D341Med (cell line): ENCODE results near the gene CRYGD.
"Not testable (repeated sequence)": the region's sequence is repeated elsewhere in the genome, so short reads cannot be mapped to it uniquely, and the experiment has no call there.

Experiments
- DNase-seq: peaks from one replicate; pipeline ENCODE4 v3.0.0; 2012; ENCODE audit warnings: low spot score

The CRYGD gene

GRCh38 chr2:208129744-208130711, 5.7 kb upstream of the CRYGD start, which contains the start of gene CRYGC:
Gene CRYGC (minus strand): TSS chr2:208129828. CDS start chr2:208129792, 36 bp downstream.
- DNase-seq, result no peak

GRCh38 chr2:208128136-208128535, 3.8 kb upstream of the CRYGD start:
- DNase-seq, result no peak

- no peak for DNase-seq
These were observed 2.8 kb upstream of the CRYGD start for GRCh38 chr2:208127090-208127489.

- no peak for DNase-seq
These were observed 927 bp upstream of the CRYGD start for GRCh38 chr2:208125251-208125650.

- no peak for DNase-seq
These were observed 2.1 kb downstream of the CRYGD start for GRCh38 chr2:208122248-208122647.

- no peak for DNase-seq
These were observed 5.4 kb downstream of the CRYGD start for GRCh38 chr2:208118918-208119317.

GRCh38 chr2:208117390-208117789, 6.9 kb downstream of the CRYGD start:
- not testable (repeated sequence) for DNase-seq

GRCh38 chr2:208112969-208113368, 11.4 kb downstream of the CRYGD start:
- DNase-seq, result no peak

- not testable (repeated sequence) for DNase-seq
These were observed 12.0 kb downstream of the CRYGD start for GRCh38 chr2:208112273-208112745.

GRCh38 chr2:208103616-208104015, 20.7 kb downstream of the CRYGD start:
- no peak for DNase-seq

GRCh38 chr2:208101716-208102631, 22.4 kb downstream of the CRYGD start:
- peak; percentile 39 for DNase-seq

GRCh38 chr2:208099682-208100470, 24.4 kb downstream of the CRYGD start:
- DNase-seq, result no peak

GRCh38 chr2:208098701-208099100, 25.6 kb downstream of the CRYGD start:
- not testable (repeated sequence) for DNase-seq

GRCh38 chr2:208098267-208098666, 26.1 kb downstream of the CRYGD start:
- no peak for DNase-seq

- DNase-seq, result no peak
These were observed 26.5 kb downstream of the CRYGD start for GRCh38 chr2:208097801-208098200.

- no peak for DNase-seq
These were observed 27.0 kb downstream of the CRYGD start for GRCh38 chr2:208097313-208097712.

- DNase-seq, result no peak
These were observed 28.2 kb downstream of the CRYGD start for GRCh38 chr2:208096080-208096479.

- no peak for DNase-seq
These were observed 31.2 kb downstream of the CRYGD start for GRCh38 chr2:208093128-208093527.

- DNase-seq, result no peak
These were observed 32.1 kb downstream of the CRYGD start for GRCh38 chr2:208092093-208092832.

- DNase-seq, result no peak
These were observed 33.9 kb downstream of the CRYGD start for GRCh38 chr2:208090420-208090819.

GRCh38 chr2:208086029-208086428, 38.3 kb downstream of the CRYGD start:
- no peak for DNase-seq
